ENCODE results near the gene TDRD9. TPM values are rescaled to one million over a fixed set of nuclear protein-coding genes. Genes with fewer than 3 reads are reported as not detected.

TDRD9 gene
- total RNA-seq, 2 donors from 2014 or later, result 12.0 TPM; not detected in 1

- Histone ChIP-seq H3K9me3 (no peaks in the 10 kb centered on the region), H3K4me3 (no peak overlapping the region), H3K4me1 (ENCODE audit: control insufficient read depth in 1 of 2, low read depth in 2 of 2) (no peaks in the 10 kb centered on the region), H3K27ac (no peak overlapping the region), H3K27me3 (replicated peaks; ENCODE audit: insufficient read depth) (no peaks in the 10 kb centered on the region), H3K36me3 (no peaks in the 10 kb centered on the region)
- no peak for TF ChIP-seq CTCF (IDR thresholded peaks at IDR 0.05)
- DNase-seq (ENCODE audit: low spot score) (no peak), ATAC-seq (ENCODE audit: insufficient number of reproducible peaks, low FRiP score, low read depth) (no peak)
Measured at GRCh38 chr14:103899316-103899715, 28.9 kb upstream of the TDRD9 start.

- DNase-seq (ENCODE audit: low spot score) (no peak), ATAC-seq (ENCODE audit: insufficient number of reproducible peaks, low FRiP score, low read depth) (no peak)
- Histone ChIP-seq H3K9me3 (no peaks in the 10 kb centered on the region), H3K27me3 (replicated peaks; ENCODE audit: insufficient read depth) (no peaks in the 10 kb centered on the region), H3K27ac (no peak overlapping the region), H3K4me1 (ENCODE audit: control insufficient read depth in 1 of 2, low read depth in 2 of 2) (no peaks in the 10 kb centered on the region), H3K36me3 (no peaks in the 10 kb centered on the region), H3K4me3 (no peak overlapping the region)
- no peak for TF ChIP-seq CTCF (IDR thresholded peaks at IDR 0.05)
Measured at GRCh38 chr14:103899833-103900232, 28.4 kb upstream of the TDRD9 start.

- Histone ChIP-seq H3K27me3 (replicated peaks; ENCODE audit: insufficient read depth) (no peaks in the 10 kb centered on the region), H3K9me3 (no peaks in the 10 kb centered on the region), H3K4me1 (ENCODE audit: control insufficient read depth in 1 of 2, low read depth in 2 of 2) (no peaks in the 10 kb centered on the region), H3K4me3 (no peak overlapping the region), H3K36me3 (no peaks in the 10 kb centered on the region), H3K27ac (no peak overlapping the region)
- no peak for DNase-seq (ENCODE audit: low spot score)
- no peak for TF ChIP-seq CTCF (IDR thresholded peaks at IDR 0.05)
- ATAC-seq (ENCODE audit: insufficient number of reproducible peaks, low FRiP score, low read depth), result no peak
Measured at GRCh38 chr14:103904493-103905107, 23.7 kb upstream of the TDRD9 start.

- Histone ChIP-seq H3K36me3 (no peaks in the 10 kb centered on the region), H3K9me3 (no peaks in the 10 kb centered on the region), H3K4me1 (ENCODE audit: control insufficient read depth in 1 of 2, low read depth in 2 of 2) (peaks cover 0 to 8% of the 10 kb centered on the region in 2 donors), H3K27ac (no peak overlapping the region), H3K27me3 (replicated peaks; ENCODE audit: insufficient read depth) (no peaks in the 10 kb centered on the region), H3K4me3 (no peak overlapping the region)
- TF ChIP-seq CTCF (IDR thresholded peaks at IDR 0.05), result no peak
- ATAC-seq (ENCODE audit: insufficient number of reproducible peaks, low FRiP score, low read depth), result no peak
- DNase-seq (ENCODE audit: low spot score), result no peak
Measured at GRCh38 chr14:103905842-103906456, 22.3 kb upstream of the TDRD9 start.

GRCh38 chr14:103908580-103908979, 19.7 kb upstream of the TDRD9 start:
- Histone ChIP-seq H3K4me3 (no peak overlapping the region), H3K4me1 (ENCODE audit: control insufficient read depth in 1 of 2, low read depth in 2 of 2) (peaks cover 0 to 8% of the 10 kb centered on the region in 2 donors), H3K27me3 (replicated peaks; ENCODE audit: insufficient read depth) (no peaks in the 10 kb centered on the region), H3K9me3 (no peaks in the 10 kb centered on the region), H3K36me3 (peaks cover 25% of the 10 kb centered on the region), H3K27ac (no peak overlapping the region)
- ATAC-seq (ENCODE audit: insufficient number of reproducible peaks, low FRiP score, low read depth), result no peak
- TF ChIP-seq CTCF (IDR thresholded peaks at IDR 0.05), result no peak
- no peak for DNase-seq (ENCODE audit: low spot score)
